Measurements from ENCODE around the gene DYNLL2. TPM values are rescaled to one million over a fixed set of nuclear protein-coding genes. Genes with fewer than 3 reads are reported as not detected.
A peak's percentile ranks its signal among the peaks of the same experiment; 100 is the strongest.

Gene DYNLL2
- total RNA-seq, 4 donors from 2014 or later, result 12.3 to 26.2 (median 22.7) TPM

DNA sequence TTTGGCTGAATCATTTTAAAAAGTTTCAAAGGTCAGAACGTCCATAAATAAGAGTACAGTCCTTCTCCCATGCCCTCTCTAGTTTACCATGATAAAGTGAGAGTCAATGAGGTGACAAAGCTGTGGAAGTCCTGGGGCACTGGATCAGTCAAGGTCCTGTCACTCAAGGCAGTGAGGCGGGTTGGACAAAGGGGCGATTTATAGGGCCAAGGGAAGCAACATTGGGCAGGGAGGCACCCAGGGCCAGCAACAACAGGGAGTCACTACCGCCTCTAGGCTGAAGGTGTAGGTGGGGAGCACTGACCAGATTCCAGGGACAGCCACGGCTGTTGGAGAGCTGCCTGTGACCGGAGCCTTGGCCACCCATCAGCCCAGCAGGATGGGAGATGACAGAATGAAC, 28.6 kb upstream of the DYNLL2 start:
- Histone ChIP-seq H3K27me3 (no peaks in the 10 kb centered on the region), H3K36me3 (no peaks in the 10 kb centered on the region), H3K27ac (no peak overlapping the region), H3K9me3 (no peaks in the 10 kb centered on the region), H3K4me3 (no peak overlapping the region), H3K4me1 (no peaks in the 10 kb centered on the region)
- TF ChIP-seq POLR2A (IDR thresholded peaks at IDR 0.05) (no peak), POLR2AphosphoS5 (IDR thresholded peaks at IDR 0.05) (no peak), EP300 (IDR thresholded peaks at IDR 0.05; ENCODE audit: low read depth) (no peak)
- TF ChIP-seq, protein P1, sequence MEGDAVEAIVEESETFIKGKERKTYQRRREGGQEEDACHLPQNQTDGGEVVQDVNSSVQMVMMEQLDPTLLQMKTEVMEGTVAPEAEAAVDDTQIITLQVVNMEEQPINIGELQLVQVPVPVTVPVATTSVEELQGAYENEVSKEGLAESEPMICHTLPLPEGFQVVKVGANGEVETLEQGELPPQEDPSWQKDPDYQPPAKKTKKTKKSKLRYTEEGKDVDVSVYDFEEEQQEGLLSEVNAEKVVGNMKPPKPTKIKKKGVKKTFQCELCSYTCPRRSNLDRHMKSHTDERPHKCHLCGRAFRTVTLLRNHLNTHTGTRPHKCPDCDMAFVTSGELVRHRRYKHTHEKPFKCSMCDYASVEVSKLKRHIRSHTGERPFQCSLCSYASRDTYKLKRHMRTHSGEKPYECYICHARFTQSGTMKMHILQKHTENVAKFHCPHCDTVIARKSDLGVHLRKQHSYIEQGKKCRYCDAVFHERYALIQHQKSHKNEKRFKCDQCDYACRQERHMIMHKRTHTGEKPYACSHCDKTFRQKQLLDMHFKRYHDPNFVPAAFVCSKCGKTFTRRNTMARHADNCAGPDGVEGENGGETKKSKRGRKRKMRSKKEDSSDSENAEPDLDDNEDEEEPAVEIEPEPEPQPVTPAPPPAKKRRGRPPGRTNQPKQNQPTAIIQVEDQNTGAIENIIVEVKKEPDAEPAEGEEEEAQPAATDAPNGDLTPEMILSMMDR (IDR thresholded peaks at IDR 0.05), result no peak
- intact Hi-C loops (cut with DNase I; ENCODE audit: low total_unique reads) (no loop called here), in situ Hi-C loops (cut with MboI; ENCODE audit: low pct_ligation_motif_present in 1 of 4, low pct_unique_long_range_greater_than_20kb in 1 of 4, low sequenced_read_pairs in 3 of 4) (no loop called here)
- no peak for DNase-seq
- whole genome bisulfite sequencing, 2 donors (ENCODE audit: low coverage in 1 of 2), result 43 to 81% methylated on average over 1 to 6 of the region's 6 CpGs

DNA sequence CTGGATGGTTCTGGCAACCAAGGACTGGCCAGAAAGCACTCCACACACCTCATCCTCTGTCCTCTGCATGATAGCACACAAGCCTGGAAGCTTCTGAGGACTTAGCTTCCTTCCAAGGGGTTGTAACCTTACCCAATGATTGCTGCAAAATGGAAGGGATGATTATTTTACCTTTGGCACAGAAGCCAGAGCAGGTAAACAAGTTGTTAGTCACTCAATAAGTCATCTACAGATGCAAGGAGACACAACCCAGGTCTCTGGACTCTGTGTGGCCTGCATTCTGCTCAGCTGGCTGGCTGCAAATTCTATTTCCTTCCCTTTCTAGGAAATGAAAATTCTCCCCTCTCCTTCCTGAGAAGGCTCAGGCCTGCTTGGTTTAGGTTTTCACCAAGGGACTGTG, 26.7 kb upstream of the DYNLL2 start:
- intact Hi-C loops (cut with DNase I; ENCODE audit: low total_unique reads) (no loop called here), in situ Hi-C loops (cut with MboI; ENCODE audit: low pct_ligation_motif_present in 1 of 4, low pct_unique_long_range_greater_than_20kb in 1 of 4, low sequenced_read_pairs in 3 of 4) (no loop called here)
- no peak for DNase-seq
- Histone ChIP-seq H3K4me3 (no peak overlapping the region), H3K27ac (no peak overlapping the region), H3K36me3 (no peaks in the 10 kb centered on the region), H3K9me3 (no peaks in the 10 kb centered on the region), H3K27me3 (no peaks in the 10 kb centered on the region), H3K4me1 (peaks cover 4 to 15% (median 6%) of the 10 kb centered on the region in 4 donors)
- TF ChIP-seq, protein P1 (IDR thresholded peaks at IDR 0.05), result no peak
- TF ChIP-seq POLR2A (IDR thresholded peaks at IDR 0.05), result no peak
- no peak for TF ChIP-seq POLR2AphosphoS5 (IDR thresholded peaks at IDR 0.05)
- no peak for TF ChIP-seq EP300 (IDR thresholded peaks at IDR 0.05; ENCODE audit: low read depth)

DNA sequence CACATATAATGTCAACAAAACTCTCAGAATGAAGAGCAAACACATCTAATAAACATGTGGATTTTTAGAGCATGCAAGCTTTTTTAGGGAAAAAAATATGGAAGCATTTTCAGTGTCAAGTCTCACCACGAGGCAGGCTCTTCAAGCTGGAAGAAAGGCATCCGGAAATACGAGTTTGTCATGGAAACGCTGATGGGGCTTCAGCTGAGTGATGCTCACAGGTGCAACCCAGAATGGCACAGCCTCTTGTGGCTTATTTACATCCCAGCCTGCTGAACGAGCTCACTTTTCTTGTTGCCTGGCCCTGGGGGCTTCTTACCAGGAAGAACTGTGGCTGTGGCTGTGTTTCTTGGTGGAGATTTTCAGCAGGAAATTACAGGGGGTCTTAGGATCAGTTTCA, 24.1 kb upstream of the DYNLL2 start:
- intact Hi-C loops (cut with DNase I; ENCODE audit: low total_unique reads) (no loop called here), in situ Hi-C loops (cut with MboI; ENCODE audit: low pct_ligation_motif_present in 1 of 4, low pct_unique_long_range_greater_than_20kb in 1 of 4, low sequenced_read_pairs in 3 of 4) (no loop called here)
- 63 to 100% methylated on average over 1 to 5 of the region's 5 CpGs for WGBS, 2 donors (ENCODE audit: low coverage in 1 of 2)
- no peaks in the 10 kb centered on the region for H3K27me3 ChIP-seq
- H3K4me3 ChIP-seq, result no peak overlapping the region
- TF ChIP-seq, protein P1 (IDR thresholded peaks at IDR 0.05), result no peak
- TF ChIP-seq POLR2AphosphoS5 (IDR thresholded peaks at IDR 0.05) (no peak), POLR2A (IDR thresholded peaks at IDR 0.05) (no peak), EP300 (IDR thresholded peaks at IDR 0.05; ENCODE audit: low read depth) (no peak)
- no peak overlapping the region for H3K27ac ChIP-seq
- no peaks in the 10 kb centered on the region for H3K36me3 ChIP-seq
- H3K4me1 ChIP-seq, result peaks cover 4 to 16% (median 6%) of the 10 kb centered on the region in 4 donors
- no peak for DNase-seq
- H3K9me3 ChIP-seq, result no peaks in the 10 kb centered on the region

DNA sequence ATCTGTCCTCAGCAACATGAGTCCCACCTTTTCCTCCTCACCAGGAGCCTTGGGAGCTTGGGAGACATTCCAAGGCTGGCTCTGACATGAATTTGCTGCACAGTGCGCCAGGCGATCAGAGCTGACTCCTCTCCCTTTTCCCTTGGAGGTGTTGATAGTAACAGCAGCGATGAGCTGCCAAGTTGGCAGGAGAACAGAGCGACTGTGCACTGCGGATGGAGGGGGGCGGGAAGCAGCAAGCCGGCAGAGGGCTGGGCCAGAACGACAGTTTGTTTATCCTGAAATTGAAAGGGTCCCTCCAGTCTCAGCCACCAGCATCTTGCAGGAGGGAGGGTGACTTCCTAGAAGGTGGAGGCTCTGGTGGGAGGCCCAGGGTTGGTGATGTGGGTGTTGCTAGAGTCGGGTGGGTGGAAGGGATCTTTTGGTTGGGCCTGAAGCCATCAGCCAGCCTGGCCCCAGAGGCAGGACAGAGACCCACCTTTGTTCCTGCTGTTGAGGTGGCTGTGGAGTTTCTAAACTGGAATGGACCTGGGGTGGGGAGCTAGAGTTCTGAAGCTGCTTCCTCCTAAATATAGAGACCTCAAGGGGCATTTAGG, 22.5 kb upstream of the DYNLL2 start:
- intact Hi-C loops (cut with DNase I; ENCODE audit: low total_unique reads), result no loop called here
- Histone ChIP-seq H3K4me3 (no peak overlapping the region), H3K4me1 (peaks cover 4 to 16% (median 6%) of the 10 kb centered on the region in 4 donors), H3K27ac (peak overlapping the region in 3 of 4 donors; percentile 6 to 60 (median 9)), H3K9me3 (no peaks in the 10 kb centered on the region), H3K27me3 (no peaks in the 10 kb centered on the region), H3K36me3 (no peaks in the 10 kb centered on the region)
- TF ChIP-seq, protein P1 (IDR thresholded peaks at IDR 0.05), result no peak
- TF ChIP-seq EP300 (IDR thresholded peaks at IDR 0.05; ENCODE audit: low read depth) (no peak), POLR2AphosphoS5 (IDR thresholded peaks at IDR 0.05) (no peak), POLR2A (IDR thresholded peaks at IDR 0.05) (no peak)
- in situ Hi-C loops (cut with MboI; ENCODE audit: low pct_ligation_motif_present in 1 of 4, low pct_unique_long_range_greater_than_20kb in 1 of 4, low sequenced_read_pairs in 3 of 4), result no loop called here
- WGBS, 2 donors (ENCODE audit: low coverage in 1 of 2), result 40% methylated on average over 9 of the region's 9 CpGs; no CpG with 5 or more reads in 1 of the 2 donors
- peak; percentile 31 for DNase-seq
